K562 (cell line): ENCODE measurements around the gene LITAF. TPM values are rescaled to one million over a fixed set of nuclear protein-coding genes. Genes with fewer than 3 reads are reported as not detected.

Experiments used
- FOXJ3 ChIP-seq: sonication (generic); formaldehyde crosslinking; IDR thresholded peaks from 2 replicates; pipeline ENCODE4 v1.4.0; 2020; ENCODE audit warnings: mild to moderate bottlenecking, missing genetic modification reagents
- NFXL1 ChIP-seq: fragments of 450-650 bp; formaldehyde crosslinking; IDR thresholded peaks from 2 replicates; pipeline ENCODE4 v1.4.0; 2021; ENCODE audit warnings: mild to moderate bottlenecking
- NR2C2 ChIP-seq, 2 experiments: fragments of 200-800 bp in 1 of 2; sonication (Bioruptor generic) in 1 of 2; sonication (generic) in 1 of 2; formaldehyde crosslinking in 1 of 2; IDR thresholded peaks; 2 replicates each; pipeline versions ENCODE4 v1.6.1 to v1.8.0; 2016 to 2022; ENCODE audit warnings: mild to moderate bottlenecking in 1 of 2, missing compliant biosample characterization in 1 of 2, missing genetic modification characterization in 1 of 2, missing genetic modification reagents in 1 of 2
- NR4A1 ChIP-seq, 2 experiments: fragments of 250-450 bp in 1 of 2; fragments of 450-650 bp in 1 of 2; sonication (Bioruptor Pico) in 1 of 2; IDR thresholded peaks; 2 replicates each; pipeline versions ENCODE4 v1.4.0 to v1.6.1; 2016 to 2020; ENCODE audit warnings: mild to moderate bottlenecking in 2 of 2, missing compliant biosample characterization in 1 of 2, missing genetic modification characterization in 1 of 2, moderate library complexity in 1 of 2
- PHF8 ChIP-seq: fragments of 200-600 bp; sonication (generic); IDR thresholded peaks from 2 replicates; pipeline ENCODE4 v1.6.1; 2012; ENCODE audit warnings: mixed run types, mild to moderate bottlenecking, inconsistent platforms, low read length, moderate library complexity, borderline replicate concordance
- PTBP1 ChIP-seq: fragments of 200-400 bp; formaldehyde crosslinking; IDR thresholded peaks from 2 replicates; pipeline ENCODE4 v1.6.1; 2017; ENCODE audit warnings: low read depth, low read length
- TEAD4 ChIP-seq, 2 experiments: sonication (generic) in 1 of 2; formaldehyde crosslinking in 1 of 2; IDR thresholded peaks; 2 replicates each; pipeline versions ENCODE4 v1.6.1 to v1.8.0; 2012 to 2022; ENCODE audit warnings: borderline replicate concordance in 1 of 2, inconsistent platforms in 1 of 2, low read length in 1 of 2, mild to moderate bottlenecking in 1 of 2, missing genetic modification reagents in 1 of 2
- ZNF134 ChIP-seq: fragments of 250-450 bp; sonication (Bioruptor Pico); conservative IDR thresholded peaks from 2 replicates; pipeline ENCODE4 v1.4.0; 2020
- ZNF316 ChIP-seq: fragments of 450-650 bp; IDR thresholded peaks from 2 replicates; pipeline ENCODE4 v1.6.1; 2016
- ZNF583 ChIP-seq: fragments of 250-450 bp; sonication (Bioruptor Pico); IDR thresholded peaks from 2 replicates; pipeline ENCODE4 v1.4.0; 2020
- ZNF780A ChIP-seq: fragments of 250-450 bp; sonication (Bioruptor Pico); IDR thresholded peaks from 2 replicates; pipeline ENCODE4 v1.5.0; 2021; ENCODE audit warnings: mild to moderate bottlenecking
- polyA plus RNA-seq, 8 experiments: library from polyadenylated mRNA; depleted of rRNA in 4 of 8; stranded (reverse) in 5 of 8; unstranded in 3 of 8; fragments of >200 nt; fragmentation: Nextera tagmentation in 2 of 8; fragmentation: Illumina TruSeq in 1 of 8; extraction: Ambion mirVana in 2 of 8; extraction: Trizol in 1 of 8; gene quantifications; 2 replicates each; pipeline versions ENCODE4 v1.2.1 to v1.2.3, GENCODE V29; 2011 to 2014; ENCODE audit warnings: inconsistent platforms in 1 of 8, missing spikeins in 1 of 8
- total RNA-seq, 7 experiments: library from RNA; depleted of rRNA in 6 of 7; stranded (reverse); fragments of >200 nt in 6 of 7; fragmentation: Illumina TruSeq in 2 of 7; extraction: Trizol in 2 of 7; gene quantifications; 2 replicates each; pipeline versions ENCODE4 v1.2.1 to v1.2.3, GENCODE V29; 2011 to 2021; ENCODE audit warnings: low replicate concordance in 1 of 7
- TF ChIP-seq, protein P1 (sequence below): IDR thresholded peaks from 2 replicates; pipeline ENCODE4 v1.6.1; 2011; ENCODE audit warnings: borderline replicate concordance, low read depth, mild to moderate bottlenecking, moderate library complexity, low read length; ENCODE audit not compliant: insufficient read depth, poor library complexity, severe bottlenecking
- TF ChIP-seq, protein P2 (sequence below): sonication (generic); formaldehyde crosslinking; IDR thresholded peaks from 2 replicates; pipeline ENCODE4 v1.8.1; 2023; ENCODE audit warnings: mild to moderate bottlenecking, missing genetic modification reagents, moderate library complexity

Gene LITAF
- total and polyA plus RNA-seq, 9 of the 15 experiments (the other 6 are each of a cell fraction or from before 2014, with no cell fraction given): 4.1 to 17.8 (median 11.9) TPM

DNA sequence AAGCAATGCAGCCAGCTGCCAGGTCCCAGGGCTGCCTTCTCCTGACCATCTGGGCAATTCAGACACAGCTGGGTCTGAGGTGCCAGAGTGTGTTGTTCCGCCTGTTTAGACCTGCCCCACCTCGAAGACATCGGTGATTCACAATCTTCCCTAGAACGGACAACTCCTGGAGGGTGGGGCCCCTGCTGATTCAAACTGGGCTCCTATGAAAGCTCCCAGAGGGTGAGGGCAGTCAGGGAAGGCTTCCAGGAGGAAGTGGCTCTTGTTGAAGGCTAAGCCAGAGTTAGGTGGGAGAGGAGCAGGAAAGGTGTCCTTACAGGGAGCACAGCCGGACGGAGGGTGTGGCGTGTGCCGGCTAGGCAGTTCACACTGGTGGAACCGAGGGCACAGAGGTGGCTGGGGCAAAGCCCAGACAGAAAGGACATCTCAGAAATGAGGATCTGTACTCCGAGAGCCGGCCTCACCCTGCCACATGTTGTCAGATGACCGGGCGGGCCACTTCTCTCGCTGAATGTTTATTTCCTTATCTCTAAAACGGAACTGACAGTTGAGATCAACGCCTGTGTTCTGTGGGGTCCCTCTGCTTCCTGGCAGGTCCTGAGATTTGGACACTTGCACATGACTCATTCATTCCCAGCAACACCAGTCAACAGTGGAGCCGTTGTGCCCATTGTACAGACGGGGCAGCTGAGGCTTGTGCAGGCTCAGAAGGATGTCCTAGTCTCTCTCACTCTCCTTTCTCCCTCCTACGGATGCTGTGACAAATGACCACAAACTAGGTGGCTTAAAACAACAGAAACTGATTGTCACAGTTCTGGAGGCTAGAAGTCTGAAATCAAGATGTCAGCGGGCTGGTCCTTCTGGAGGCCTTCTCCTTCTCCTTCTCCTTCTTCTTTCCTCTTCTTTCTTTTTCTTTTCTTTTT is 26.9 kb upstream of the LITAF start (continued):
- TF ChIP-seq, protein P1, sequence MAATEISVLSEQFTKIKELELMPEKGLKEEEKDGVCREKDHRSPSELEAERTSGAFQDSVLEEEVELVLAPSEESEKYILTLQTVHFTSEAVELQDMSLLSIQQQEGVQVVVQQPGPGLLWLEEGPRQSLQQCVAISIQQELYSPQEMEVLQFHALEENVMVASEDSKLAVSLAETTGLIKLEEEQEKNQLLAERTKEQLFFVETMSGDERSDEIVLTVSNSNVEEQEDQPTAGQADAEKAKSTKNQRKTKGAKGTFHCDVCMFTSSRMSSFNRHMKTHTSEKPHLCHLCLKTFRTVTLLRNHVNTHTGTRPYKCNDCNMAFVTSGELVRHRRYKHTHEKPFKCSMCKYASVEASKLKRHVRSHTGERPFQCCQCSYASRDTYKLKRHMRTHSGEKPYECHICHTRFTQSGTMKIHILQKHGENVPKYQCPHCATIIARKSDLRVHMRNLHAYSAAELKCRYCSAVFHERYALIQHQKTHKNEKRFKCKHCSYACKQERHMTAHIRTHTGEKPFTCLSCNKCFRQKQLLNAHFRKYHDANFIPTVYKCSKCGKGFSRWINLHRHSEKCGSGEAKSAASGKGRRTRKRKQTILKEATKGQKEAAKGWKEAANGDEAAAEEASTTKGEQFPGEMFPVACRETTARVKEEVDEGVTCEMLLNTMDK: no peak
- TF ChIP-seq ZNF134 (CRISPR knock-in tag) (peak; percentile 86), ZNF780A (no peak), PHF8 (0 out of 2 replicates have a peak, but pooled peaks have one; percentile 14), TEAD4 (IDR thresholded peaks at IDR 0.05; ENCODE audit: low read length) (peak; percentile 60), TEAD4 (CRISPR knock-in tag; IDR thresholded peaks at IDR 0.05; ENCODE audit: borderline replicate concordance) (no peak), NR2C2 (CRISPR knock-in tag; IDR thresholded peaks at IDR 0.05) (peak; percentile 65; the same call in 1 of the 2 replicates), NR2C2 (tag; IDR thresholded peaks at IDR 0.05) (peak; percentile 60; the same call in 1 of the 2 replicates), ZNF583 (CRISPR knock-in tag) (0 out of 2 replicates have a peak, but pooled peaks have one; percentile 54), NFXL1 (CRISPR knock-in tag) (no peak), FOXJ3 (peak; percentile 56; the same call in 1 of the 2 replicates), NR4A1 (CRISPR knock-in tag; IDR thresholded peaks at IDR 0.05) (no peak), NR4A1 (tag; IDR thresholded peaks at IDR 0.05) (peak; percentile 64; the same call in 1 of the 2 replicates), PTBP1 (peak; percentile 95; the same call in 1 of the 2 replicates), ZNF316 (no peak)
- TF ChIP-seq, protein P2, sequence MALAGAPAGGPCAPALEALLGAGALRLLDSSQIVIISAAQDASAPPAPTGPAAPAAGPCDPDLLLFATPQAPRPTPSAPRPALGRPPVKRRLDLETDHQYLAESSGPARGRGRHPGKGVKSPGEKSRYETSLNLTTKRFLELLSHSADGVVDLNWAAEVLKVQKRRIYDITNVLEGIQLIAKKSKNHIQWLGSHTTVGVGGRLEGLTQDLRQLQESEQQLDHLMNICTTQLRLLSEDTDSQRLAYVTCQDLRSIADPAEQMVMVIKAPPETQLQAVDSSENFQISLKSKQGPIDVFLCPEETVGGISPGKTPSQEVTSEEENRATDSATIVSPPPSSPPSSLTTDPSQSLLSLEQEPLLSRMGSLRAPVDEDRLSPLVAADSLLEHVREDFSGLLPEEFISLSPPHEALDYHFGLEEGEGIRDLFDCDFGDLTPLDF (CRISPR knock-in tag): no peak
